Midbrain (tissue), 1 donor: ENCODE results near the gene SENP8.
"Not testable (repeated sequence)": the region's sequence is repeated elsewhere in the genome, so short reads cannot be mapped to it uniquely, and the experiment has no call there.

ENCODE experiments used
- DNase-seq: peaks from one replicate; lab custom pipeline; 2025; lab: John Stamatoyannopoulos, UW

The SENP8 gene

GRCh38 chr15:72155635-72156616 lies 37.7 kb downstream of the SENP8 start:
- peak; percentile 89 for DNase-seq

- DNase-seq, result no peak
These were observed 38.7 kb downstream of the SENP8 start for GRCh38 chr15:72156928-72157327.

- no peak for DNase-seq
These were observed 42.6 kb downstream of the SENP8 start for GRCh38 chr15:72160696-72161245.

- no peak for DNase-seq
These were observed 43.3 kb downstream of the SENP8 start for GRCh38 chr15:72161361-72162132.

GRCh38 chr15:72162569-72162968 lies 44.4 kb downstream of the SENP8 start:
- DNase-seq, result no peak

GRCh38 chr15:72163719-72164118 lies 45.5 kb downstream of the SENP8 start:
- peak; percentile 69 for DNase-seq

GRCh38 chr15:72166716-72167417 lies 48.7 kb downstream of the SENP8 start:
- DNase-seq, result no peak

GRCh38 chr15:72167445-72167844 lies 49.2 kb downstream of the SENP8 start:
- DNase-seq, result no peak

- DNase-seq, result no peak
These were observed 50.1 kb downstream of the SENP8 start for GRCh38 chr15:72168131-72168807.

- DNase-seq, result no peak
These were observed 50.6 kb downstream of the SENP8 start for GRCh38 chr15:72168808-72169190.

GRCh38 chr15:72169236-72169920 lies 51.2 kb downstream of the SENP8 start:
- no peak for DNase-seq

- DNase-seq, result no peak
These were observed 51.9 kb downstream of the SENP8 start for GRCh38 chr15:72169921-72170611.

- DNase-seq, result no peak
These were observed 52.5 kb downstream of the SENP8 start for GRCh38 chr15:72170691-72171090.

GRCh38 chr15:72171978-72172377 lies 53.8 kb downstream of the SENP8 start:
- DNase-seq, result not testable (repeated sequence)

GRCh38 chr15:72172796-72173195 lies 54.6 kb downstream of the SENP8 start:
- no peak for DNase-seq

GRCh38 chr15:72173401-72173800 lies 55.2 kb downstream of the SENP8 start:
- DNase-seq, result no peak

- no peak for DNase-seq
These were observed 55.8 kb downstream of the SENP8 start for GRCh38 chr15:72173864-72174550.

GRCh38 chr15:72174551-72175165 lies 56.5 kb downstream of the SENP8 start:
- no peak for DNase-seq
